ENCODE measurements around the gene NAMPT.
"Not testable (repeated sequence)": the region's sequence is repeated elsewhere in the genome, so short reads cannot be mapped to it uniquely, and the experiment has no call there.

Gene NAMPT

DNA sequence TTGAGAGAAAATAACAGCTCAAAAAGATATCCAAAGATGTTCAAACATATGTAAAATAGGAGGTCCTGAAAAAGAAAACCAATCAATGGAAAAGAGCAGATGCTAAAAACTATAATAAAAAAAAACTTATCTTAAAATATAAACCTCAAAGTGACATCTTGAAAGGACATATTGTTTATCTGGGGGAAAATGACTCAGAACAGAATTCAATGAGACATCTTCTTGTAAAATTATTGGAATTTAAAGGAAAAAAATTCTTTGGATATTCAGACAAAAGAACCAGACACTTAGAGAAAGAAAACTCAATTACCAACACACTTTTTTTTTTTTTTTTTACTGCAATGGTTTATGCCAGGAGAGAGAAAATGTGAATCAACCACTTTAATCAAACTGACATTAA is 58.9 kb downstream of the NAMPT start:
- DNase-seq (ENCODE audit: low spot score), result no peak

DNA sequence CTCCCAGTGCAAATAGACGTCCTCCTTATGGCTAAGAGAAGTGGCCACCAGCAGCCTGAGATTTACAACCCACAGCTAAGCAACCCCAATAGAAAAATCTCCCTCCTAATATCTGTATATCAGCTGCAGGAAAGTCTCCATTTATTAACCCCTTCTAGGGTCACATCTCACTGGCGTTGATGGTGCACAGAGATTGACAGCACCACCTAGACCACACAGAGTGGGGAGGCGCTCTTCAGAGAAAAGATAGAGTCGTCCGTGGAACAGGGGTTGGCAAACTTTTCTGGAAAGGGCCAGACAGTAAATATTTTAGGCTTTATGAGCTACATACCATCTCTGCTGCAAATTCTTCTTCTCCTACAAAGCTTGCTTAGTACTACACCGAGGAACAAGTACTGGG is 60.0 kb downstream of the NAMPT start:
- no peak for DNase-seq (ENCODE audit: low spot score)

DNA sequence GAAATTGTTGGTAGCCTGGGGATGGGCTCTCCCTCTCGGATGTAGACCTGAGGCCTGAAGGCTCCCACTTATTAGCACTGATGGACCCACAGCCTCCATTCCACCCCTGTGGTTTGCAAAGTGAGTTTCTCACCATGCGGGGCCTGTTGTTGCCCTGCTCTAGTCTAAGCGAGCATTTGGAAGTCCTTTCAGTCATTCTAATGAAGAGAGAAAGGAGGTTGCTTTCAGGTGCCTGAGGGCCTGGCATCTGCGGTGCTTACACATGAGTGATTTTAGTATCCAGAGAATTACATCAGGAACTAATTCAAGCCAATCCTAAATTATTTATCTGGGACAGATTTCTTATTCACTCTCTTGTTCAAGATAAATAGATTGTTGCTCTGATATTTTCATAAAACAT is 61.6 kb downstream of the NAMPT start:
- no peak for DNase-seq (ENCODE audit: low spot score)

DNA sequence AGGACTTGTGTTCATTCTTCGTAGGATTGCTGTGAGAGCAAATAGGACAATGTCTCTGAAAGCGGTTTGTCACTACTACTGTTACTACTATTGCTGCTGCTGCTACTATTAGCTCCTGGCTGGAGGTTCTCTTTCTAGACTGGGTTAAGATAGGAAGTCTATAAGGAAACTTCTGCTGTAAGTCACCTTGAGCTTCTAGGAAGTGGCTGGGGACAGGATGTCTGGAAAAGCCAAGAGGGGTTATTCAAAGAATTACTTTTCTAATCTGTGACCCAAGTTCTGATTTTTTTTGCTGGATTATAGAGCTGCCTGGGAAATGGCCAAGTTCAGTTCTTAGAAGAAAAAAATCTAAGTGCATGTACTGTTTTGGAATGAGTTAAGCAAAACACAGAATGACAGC is 62.2 kb downstream of the NAMPT start:
- no peak for DNase-seq (ENCODE audit: low spot score)

DNA sequence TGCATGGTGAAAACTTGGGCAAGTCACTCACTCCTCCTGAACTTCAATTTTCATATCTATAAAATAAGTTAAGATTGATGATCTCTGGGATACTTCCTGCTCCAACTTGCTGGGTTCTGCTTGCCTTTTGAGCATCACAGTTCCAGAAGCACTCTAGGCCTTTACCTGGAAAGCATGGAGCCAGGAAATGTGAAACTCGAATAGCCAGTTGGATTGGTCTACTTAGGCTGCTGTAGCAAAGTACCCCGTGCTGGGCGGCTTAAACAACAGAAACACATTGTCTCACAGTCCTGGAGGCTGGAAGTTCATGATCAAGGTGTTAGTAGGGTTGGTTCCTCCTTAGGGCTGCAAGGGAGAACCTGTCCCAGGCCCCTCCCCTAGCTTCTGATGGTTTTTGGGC is 64.5 kb downstream of the NAMPT start:
- no peak for DNase-seq (ENCODE audit: low spot score)

DNA sequence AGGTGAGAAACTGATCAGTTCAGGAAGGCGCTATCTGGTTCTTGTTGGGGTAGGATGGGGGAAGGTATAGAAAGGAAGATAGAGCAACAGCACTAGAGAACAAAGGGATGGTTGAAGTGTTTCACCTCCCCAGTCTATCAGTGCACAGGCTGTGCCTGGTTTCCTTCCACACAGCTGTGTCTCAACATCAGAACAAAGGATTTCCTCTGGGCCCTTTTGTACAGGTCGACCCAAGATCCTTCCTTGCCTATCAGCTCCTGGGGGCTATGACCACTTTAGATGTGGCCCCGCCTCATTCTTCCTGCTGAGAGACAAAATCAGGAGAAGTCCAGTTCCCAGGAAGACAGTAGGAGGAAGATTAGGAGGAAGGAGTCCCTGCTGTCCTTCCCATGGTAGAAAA is 65.6 kb downstream of the NAMPT start:
- DNase-seq (ENCODE audit: low spot score), result no peak

DNA sequence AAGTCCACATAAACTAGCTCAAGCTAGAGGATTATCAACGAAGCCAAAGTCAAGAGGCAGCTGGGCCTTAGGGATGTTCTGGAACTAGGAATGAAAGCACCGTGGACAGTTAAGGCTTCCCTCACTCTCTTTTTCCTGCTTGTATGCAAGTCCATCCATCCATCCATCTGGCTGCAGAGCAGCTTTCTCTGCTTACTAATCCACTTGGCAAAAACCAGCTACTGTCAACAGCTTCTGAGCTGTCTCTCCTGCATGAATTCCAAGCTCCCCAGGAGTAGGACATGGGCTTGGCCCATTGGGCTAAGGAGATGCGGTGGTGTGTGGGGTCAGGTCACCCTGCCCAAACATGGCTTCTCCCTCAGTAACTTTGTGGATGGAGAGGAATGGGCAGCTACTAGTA is 66.2 kb downstream of the NAMPT start:
- no peak for DNase-seq (ENCODE audit: low spot score)

DNA sequence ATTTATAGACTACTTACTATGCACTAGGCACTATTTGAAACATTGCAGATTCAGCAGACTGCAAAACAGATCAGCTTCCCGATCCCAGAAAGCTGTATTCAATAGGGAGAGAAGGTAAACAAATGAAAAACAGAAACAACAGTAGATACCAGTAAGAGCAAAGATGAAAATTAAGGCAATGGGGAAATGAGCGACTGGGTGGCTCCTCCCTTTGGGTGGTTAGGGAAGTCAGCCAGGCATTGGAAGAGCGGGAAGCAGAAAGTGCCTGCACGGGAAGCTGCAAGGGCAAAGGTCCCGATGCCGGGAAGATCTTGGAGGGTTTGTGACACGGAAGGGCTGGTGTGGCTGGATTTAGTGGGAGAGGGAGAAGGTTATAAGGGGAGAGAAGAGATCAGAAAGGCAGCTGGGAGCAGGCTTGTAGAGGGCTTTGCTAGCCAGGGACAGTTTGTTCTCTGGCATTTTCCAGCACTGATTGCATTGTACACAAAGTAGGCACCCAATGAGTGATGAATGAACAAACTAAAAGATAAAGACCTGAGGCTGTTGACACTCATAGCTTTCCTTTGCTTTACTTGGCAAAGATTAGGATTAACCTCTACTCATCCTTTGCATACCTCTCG is 67.8 kb downstream of the NAMPT start:
- no peak for DNase-seq (ENCODE audit: low spot score)

DNA sequence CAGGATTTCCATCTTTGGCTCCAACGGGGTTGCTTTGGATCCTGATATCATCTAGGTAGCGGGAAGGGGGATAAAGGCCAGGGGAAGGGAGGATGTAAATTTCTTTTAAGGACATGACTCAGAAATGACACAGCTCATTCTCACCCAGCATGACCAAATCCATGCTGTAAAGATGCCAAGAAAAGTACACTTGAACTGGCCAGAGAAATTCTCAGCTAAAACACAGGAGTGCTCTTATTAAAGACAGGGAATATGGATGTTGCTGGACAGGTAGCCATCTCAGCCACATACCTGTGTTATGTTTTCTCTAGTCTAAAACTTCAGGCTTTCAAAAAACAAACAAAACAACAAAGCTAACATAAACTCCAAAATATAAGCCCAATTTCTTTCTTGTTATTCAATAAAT is 68.3 kb downstream of the NAMPT start:
- DNase-seq (ENCODE audit: low spot score), result no peak

DNA sequence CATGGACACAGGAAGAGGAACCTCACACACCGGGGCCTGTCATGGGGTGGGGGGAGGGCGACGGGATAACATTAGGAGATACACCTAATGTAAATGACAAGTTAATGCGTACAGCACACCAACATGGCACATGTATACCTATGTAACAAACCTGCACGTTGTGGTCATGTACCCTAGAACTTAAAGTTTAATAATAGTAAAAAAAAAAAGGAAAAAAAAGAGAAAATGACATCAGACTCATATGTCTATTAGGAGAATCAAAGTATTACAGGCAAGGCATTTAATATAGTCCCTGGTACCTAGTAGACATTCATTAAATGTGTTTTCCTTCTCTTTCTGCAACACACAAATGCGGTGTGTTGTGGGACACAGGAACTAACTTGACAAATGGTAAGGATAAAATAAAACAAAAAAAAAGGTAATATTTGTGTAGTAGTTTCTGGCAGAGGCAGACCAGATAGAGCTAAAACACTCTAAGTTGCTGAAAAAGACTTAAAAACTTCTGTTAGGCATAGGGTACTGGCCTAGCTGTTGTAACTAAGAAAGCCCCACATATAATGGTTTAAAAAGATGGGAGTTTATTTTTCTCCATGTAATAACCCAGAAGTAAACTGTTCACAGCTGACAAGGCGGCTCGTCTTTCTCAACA is 68.8 kb downstream of the NAMPT start:
- DNase-seq (ENCODE audit: low spot score), result no peak

DNA sequence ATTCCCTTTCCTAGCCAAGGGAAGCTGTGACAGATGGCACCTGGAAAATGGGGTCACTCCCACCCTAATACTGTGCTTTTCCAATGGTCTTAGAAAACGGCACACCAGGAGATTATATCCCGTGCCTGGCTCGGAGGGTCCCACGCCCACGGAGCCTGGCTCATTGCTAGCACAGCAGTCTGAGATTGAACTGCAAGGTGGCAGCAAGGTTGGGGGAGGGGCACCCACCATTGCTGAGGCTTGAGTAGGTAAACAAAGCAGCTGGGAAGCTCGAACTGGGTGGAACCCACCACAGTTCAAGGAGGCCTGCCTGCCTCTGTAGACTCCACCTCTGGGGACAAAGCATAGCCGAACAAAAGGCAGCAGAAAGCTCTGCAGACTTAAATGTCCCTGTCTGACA is 75.8 kb downstream of the NAMPT start:
- DNase-seq (ENCODE audit: low spot score), result not testable (repeated sequence)

DNA sequence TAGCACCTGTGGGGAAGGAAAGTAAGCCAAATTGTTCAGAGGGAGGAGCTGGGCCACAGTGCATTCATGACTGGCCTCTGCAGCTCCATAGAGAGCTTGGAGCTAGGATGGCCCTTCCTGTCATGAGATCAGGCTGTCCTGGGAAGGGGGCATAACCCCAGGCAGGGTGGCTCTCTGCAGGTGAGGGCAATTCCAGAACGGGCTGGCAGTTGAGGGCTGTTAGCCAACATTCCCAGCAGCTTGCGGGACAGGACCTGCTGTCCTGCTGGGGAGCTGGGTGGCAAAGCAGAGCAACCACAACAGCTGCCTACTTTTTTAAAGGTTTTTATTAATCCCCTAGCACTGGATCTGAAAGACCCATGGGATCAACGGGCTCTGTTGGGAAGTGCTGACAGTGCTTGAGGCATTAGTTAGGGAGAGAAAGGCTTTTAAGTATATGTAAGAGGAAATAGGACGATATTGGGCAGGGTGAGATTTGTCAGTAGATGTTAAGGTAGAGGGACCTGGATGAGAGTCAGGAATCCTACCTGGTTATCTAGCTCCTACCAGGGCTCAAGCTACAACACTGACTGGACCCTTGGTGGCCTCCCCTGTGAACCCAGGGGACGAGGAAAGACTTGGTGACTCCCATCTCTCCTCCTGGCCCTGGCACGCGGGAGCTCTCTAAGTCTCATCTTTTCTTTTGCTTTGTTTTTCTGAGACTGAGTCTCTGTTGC is 77.8 kb downstream of the NAMPT start:
- DNase-seq (ENCODE audit: low spot score), result no peak

DNA sequence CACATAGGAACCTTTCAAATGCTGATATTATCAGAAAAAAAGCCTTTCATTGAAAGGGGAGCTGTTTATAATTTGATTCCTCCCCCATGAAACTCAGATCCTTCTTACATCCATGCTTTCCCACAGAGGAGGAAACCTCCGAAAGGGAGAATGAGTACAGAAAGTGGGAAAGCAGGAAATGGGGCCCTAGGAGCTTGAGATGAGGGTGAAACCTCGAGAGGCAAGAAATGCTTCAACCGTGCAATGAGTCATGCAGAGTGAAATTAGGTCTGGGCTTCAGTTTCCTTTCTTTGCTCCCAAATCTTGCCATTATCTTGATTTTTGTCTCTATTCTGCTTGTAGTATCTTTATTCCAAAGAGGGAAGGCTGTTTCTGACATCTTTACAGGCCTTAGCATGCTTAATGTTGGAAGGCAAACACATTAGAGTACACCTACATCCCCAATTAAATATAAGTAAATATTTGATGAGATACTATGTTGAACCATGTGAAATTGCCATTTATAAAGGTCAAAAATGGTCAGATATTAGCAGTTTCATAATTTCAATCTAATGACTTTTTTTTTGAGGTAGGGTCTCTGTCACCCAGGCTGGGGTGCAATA is 79.1 kb downstream of the NAMPT start:
- DNase-seq (ENCODE audit: low spot score), result no peak

DNA sequence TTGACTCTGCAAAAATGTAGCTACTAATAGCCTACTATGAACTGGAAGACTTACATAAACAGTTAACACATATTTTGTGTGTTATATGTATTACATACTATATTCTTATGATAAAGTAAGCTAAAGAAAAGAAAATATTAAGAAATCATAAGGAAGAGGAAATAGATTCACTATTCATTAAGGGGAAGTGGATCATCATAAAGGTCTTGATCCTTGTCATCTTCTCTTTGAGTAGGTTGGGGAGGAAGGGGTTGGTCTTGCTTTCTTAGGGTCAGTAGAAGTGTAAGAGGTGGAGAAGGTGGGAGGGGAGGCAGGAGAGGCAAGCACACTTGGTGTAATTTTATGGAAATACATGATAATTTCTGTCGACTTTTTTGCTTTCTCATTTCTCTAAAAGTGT is 81.3 kb downstream of the NAMPT start:
- no peak for DNase-seq (ENCODE audit: low spot score)

DNA sequence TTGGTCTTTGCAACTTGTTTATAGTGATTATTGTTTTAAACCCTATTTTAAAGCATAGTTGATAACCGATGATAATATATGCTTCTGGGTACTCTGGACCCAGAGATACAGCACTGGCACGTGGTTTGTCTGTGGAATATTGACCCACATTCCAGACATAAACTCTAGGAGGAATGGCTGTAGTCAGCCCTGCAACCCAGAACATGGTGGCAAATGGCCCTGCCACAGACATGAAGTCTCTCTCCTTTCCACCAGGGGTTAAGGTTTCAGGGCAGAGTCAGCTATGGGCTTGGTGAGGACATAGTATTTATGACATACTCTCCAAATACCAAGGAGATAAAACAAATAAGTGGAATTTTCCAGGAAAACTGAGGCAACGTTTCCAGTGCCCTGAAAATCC is 83.6 kb downstream of the NAMPT start:
- no peak for DNase-seq (ENCODE audit: low spot score)

DNA sequence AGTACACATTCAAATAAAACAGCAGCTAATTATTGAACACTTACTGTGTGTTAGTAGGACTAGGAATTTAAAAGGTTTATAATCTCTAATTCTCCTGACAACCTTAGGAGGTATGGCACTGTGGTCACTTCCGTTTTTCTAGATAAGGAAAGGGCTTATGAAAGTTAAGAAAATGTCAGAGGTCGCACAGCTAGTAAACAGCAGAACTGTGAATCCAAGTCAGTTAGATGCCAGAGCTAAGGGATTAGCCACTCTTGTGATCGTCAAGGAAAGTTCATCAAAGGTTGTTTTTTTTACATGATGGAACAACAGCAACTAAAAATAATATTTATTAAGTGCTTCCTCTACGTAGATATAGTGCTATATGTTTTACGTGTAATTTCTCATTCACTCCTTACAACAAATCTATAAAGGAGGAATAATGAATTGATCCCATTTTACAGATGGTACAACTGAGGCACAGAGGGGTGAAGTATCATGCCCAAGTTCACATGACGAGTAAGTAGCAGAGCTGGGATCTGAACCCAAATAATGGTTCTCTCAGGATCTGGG is 84.9 kb downstream of the NAMPT start:
- DNase-seq (ENCODE audit: low spot score), result no peak

DNA sequence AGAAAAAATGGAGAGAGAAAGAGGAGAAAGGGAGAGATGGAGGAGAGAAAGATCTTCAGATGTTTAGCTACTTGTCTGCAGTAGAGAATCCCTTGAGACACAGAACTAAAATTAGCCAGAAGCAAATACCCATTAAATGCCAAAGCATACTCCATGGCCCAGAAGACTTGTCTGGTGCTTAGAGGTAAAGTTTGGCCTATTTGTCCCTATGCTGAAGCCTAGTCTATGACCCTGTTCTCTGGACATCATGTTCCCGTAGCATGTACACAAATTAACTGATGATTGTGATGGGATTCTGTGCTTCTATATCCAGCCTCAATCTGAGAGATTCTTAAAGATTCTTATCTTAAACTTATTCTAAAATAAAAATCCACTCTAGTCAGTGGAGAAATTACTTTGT is 85.8 kb downstream of the NAMPT start:
- no peak for DNase-seq (ENCODE audit: low spot score)
